Hematopoietic multipotent progenitor cell treated with erythropoietin and hydrocortisone succinate and interleukin-3 and kit ligand, for 15 days (in vitro differentiated cells): ENCODE data around the gene ENOX1.

Source experiments
- DNase-seq: peaks from one replicate; pipeline ENCODE4 v3.0.0-alpha.2; 2015; ENCODE audit warnings: low spot score

The ENOX1 gene

GRCh38 chr13:43387880-43388279, 398.9 kb downstream of the ENOX1 start:
- DNase-seq = no peak

GRCh38 chr13:43383498-43384165, 403.1 kb downstream of the ENOX1 start:
- DNase-seq = no peak

- no peak for DNase-seq
Observed at GRCh38 chr13:43379738-43380137, 407.0 kb downstream of the ENOX1 start.

- DNase-seq = no peak
Observed at GRCh38 chr13:43377973-43378372, 408.8 kb downstream of the ENOX1 start.

DNA sequence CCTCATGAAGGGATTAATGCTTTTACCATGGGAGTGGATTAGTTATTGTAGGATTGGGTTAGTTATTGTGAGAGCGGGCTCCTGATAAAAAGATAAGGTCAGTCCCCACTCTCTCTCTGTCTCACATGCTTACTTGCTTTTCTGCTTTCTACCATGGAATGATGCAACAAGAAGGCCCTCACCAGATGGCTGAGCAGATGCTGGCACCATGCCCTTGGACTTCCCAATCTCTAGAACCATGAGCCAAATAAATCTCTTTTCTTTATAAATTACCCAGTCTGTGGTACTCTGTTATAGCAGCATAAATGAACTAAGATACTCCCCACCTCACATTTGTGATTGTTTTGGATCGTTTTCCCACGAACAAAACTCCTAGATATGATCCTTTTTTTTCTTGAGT, 409.6 kb downstream of the ENOX1 start:
- no peak for DNase-seq

DNA sequence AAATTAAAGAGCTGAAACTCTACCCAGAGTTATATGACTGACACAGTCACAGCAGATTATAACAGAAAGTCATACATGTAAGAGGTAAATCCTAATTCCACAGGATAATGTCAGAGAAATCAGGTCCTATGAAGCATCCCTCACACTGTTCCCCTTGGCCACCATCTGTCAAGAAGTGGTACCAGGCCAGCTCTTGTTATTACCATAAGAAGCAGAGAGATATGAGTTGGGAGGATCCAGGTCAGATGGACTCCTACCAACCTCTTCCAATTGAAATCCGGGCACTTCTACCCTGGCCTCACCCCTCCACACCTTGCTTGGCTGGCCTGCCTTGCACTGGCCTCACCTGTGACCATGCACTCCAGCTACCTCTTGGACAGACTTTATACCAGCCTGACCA, 410.2 kb downstream of the ENOX1 start:
- no peak for DNase-seq

DNA sequence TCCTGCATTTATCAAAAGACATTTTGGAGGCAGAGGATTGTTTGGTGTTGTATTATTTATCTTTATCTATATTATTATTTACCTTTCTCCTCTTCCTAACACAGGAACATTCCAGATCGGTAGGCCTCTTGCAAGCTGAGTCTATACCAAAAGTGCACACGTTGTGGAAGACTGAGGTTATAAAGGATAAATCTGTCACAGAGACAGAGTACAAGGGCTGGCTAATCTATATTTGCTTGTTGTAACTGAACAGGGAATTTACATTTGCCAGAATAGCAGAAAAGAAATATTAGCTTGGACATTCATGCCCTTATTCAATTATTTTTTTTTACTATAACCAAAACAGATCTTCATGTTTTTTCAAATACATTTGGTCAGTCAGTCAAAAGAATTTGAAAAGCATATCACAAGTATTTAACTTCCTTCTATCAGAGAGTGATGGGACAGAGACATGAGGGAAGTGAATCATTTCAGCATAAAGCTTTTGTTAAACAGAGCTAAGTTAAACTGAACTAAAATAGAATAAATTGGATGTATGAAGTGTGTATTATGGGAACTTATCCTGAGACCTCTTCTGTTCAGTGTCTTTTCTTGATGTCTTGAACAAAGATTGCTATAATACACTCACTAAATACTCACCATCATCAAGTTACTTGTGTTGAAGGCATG, 410.8 kb downstream of the ENOX1 start:
- DNase-seq = no peak

GRCh38 chr13:43374621-43375020, 412.2 kb downstream of the ENOX1 start:
- DNase-seq = no peak

DNA sequence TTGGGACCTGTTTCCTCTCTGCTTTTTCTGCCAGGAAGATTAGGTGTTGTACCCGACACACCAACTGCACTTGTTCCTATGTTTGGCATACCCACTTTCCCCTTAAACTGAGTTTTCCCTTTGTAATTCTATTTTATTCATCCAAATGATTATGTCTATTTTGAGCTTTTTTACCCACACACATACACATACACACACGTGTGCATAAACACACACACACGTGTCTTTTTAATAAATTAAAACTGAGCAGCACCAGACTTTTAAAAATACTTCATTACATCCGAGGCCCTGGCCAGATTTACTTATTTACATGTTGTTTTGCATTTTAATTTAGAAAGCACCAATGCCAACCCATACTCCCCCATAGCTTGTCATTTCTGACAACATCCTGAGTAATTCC, 413.4 kb downstream of the ENOX1 start:
- DNase-seq = no peak

DNA sequence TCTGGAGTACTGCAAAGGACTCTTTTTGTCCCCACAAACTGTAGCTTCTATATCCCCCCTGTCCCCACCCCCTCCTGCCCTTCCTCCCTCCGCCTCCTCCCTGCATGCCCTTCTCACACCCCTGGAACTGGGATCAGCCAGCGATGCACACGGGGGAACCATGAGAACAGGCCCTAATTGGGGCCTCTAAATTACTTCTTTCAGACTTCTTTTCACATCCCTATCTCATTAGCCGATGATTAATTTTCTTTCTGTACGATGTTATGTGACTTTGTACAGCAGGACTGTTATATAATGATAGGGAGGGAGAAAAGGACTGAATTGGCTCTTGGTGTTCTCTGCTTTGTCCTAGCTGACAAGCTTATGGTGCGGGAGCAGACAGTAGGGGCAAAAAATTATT, 415.9 kb downstream of the ENOX1 start:
- DNase-seq = no peak

DNA sequence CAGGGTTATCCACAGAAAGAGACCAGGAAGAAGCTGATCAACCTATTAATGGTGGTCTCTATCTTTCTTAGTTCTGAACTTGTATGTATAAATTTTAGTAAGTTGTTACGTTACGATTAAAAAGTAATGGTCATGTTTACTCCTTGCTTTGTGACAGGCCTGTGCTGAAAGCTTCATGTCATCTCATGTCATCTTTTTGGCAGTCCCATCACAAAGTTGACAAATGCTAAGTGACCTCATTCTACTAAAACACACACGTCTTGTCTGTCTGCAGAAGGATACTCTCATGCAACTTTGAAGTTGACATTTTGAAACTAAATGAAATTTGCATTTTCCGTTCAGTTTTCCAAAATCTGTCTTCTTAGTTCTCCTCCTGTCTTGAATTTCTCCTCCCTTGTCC, 417.5 kb downstream of the ENOX1 start:
- no peak for DNase-seq

DNA sequence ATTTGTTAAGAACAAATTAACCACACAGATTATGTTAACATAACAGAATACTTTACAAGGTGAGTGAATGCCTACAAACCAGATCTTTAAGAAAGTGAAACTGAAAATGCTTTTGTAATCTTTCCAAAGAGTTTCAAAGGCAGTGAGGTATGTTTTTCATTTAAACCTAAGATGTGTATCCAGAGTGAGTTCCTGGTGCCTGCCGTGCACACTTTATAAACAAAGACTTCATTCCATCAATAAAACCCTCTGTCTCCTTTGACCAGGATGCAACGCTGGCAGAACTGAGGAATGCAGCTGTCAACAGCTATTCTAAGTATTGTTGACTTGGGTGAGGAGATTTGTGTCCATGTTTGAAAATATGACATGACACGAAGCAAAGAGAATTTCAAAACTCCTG, 418.8 kb downstream of the ENOX1 start:
- DNase-seq = no peak

GRCh38 chr13:43365039-43365344, 421.8 kb downstream of the ENOX1 start:
- DNase-seq = no peak

DNA sequence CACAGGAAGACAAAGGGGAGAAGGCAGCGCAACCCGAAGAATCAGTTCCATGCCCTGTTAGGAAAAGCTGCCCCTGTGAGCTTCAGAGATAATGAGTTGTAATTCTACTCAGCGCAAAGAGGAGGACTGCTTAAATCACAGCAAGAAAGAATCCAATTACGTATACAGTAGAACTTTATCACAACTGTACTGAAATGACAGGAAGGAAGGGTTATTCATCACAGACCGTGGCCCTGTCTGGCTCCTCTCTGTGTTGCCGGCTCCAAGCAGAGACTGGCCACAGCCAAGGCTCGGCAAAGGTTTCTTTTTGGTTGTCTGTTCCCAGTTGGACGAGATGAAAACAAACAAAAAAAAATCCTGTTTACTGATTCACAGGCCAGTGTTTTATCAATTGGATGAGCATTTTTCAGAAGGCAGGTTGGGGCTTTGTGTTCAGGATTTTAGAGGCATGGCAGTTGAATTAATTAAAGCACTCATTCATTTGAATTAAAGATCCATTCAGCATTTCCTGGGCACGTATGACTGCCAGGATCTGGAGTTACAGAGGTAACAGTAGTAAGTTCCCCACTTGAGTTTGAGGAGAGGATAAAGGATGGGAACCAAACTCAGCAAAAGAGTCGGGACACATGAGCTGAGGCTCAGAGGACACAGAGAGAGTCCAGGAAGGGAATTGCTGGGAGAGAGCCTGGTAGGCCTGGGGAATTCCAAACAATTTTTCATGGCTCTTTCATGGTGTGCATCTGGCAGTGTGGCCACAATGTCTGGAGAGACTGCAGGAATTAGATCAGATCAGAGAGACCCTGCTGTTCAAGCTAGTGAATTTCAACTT, 422.3 kb downstream of the ENOX1 start:
- no peak for DNase-seq

GRCh38 chr13:43363156-43363953, 423.4 kb downstream of the ENOX1 start:
- DNase-seq = no peak

GRCh38 chr13:43362556-43362955, 424.2 kb downstream of the ENOX1 start:
- DNase-seq = no peak

DNA sequence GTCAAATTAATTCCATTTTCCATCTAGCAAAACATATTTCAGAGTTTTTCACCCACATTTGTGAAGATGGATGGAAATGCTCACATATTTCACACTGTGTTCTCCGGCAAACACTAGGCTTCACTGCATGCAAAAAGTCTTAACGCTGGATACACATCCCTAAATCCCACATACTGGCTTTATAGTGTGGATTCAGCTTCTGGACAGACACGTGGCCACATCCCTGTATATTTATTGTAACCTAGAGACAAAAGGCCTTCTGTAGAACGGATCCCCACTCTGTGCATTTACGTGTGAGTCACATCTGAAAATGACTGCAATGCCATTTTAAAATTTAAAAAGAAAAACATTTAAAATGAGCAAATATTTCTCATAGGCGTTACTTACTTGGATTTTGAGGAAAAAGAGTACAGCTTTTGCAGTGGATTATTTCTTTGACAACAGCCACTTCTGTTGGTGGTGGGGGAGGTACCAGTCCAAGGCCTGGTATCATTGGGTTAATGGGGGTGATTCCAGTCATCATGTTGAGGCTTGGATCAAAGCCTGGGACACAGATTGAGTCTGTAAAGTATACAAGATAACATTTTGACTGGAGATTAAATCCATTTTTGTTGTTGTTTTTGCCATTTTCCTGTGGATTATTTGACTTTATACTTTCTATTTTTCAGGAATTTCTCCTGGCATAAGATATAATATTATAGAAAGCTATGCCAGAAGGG, 425.7 kb downstream of the ENOX1 start:
- DNase-seq = no peak

- DNase-seq = no peak
Observed at GRCh38 chr13:43360171-43360570, 426.6 kb downstream of the ENOX1 start.

GRCh38 chr13:43359536-43359935, 427.2 kb downstream of the ENOX1 start:
- no peak for DNase-seq

- DNase-seq = no peak
Observed at GRCh38 chr13:43357564-43357963, 429.2 kb downstream of the ENOX1 start.

DNA sequence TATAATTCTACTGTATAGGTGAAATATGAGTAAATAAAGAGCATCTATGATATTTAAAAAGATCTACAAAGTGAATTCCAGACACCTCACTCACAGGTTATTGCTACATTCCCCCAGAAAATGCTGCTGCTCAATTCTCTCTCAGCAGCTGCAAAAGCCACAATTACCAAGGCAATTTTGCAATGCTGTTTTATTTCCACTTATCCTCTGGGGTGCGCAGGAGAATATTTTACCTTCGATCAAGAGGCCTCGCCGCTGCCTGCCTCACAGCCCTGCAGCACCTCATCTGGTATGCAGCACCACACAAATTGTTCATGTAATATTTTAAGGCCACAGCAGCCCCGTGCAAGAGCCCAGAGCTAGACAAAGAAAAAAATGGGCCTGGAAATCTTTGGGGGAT, 430.2 kb downstream of the ENOX1 start:
- no peak for DNase-seq

GRCh38 chr13:43355774-43356173, 431.0 kb downstream of the ENOX1 start:
- no peak for DNase-seq
